ENCODE results near the gene GYPB.
"Not testable (repeated sequence)": the region's sequence is repeated elsewhere in the genome, so short reads cannot be mapped to it uniquely, and the experiment has no call there.

DNA sequence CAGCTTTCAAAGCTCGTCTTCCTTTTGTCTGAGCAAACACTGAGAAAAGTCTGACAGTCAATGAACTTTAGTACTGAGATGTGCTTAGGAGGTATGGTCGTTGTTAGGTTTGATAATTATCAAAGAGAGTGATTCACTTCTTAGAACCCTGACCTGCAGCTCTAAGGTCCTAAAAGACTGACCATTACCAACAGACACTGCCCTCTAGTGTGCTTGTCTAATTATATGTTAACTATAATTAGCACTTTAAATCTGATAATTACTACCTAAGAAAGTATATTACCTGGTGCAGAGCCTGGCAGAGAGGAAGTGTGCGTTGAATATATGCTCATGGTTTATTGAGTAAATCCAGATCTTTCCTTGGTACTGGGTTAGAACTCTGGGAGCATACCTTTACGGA, 38.4 kb downstream of the GYPB start:
- not testable (repeated sequence) for TF ChIP-seq MXI1 (conservative IDR thresholded peaks at IDR 0.05; ENCODE audit: poor library complexity, severe bottlenecking)
- TF ChIP-seq, protein P1, sequence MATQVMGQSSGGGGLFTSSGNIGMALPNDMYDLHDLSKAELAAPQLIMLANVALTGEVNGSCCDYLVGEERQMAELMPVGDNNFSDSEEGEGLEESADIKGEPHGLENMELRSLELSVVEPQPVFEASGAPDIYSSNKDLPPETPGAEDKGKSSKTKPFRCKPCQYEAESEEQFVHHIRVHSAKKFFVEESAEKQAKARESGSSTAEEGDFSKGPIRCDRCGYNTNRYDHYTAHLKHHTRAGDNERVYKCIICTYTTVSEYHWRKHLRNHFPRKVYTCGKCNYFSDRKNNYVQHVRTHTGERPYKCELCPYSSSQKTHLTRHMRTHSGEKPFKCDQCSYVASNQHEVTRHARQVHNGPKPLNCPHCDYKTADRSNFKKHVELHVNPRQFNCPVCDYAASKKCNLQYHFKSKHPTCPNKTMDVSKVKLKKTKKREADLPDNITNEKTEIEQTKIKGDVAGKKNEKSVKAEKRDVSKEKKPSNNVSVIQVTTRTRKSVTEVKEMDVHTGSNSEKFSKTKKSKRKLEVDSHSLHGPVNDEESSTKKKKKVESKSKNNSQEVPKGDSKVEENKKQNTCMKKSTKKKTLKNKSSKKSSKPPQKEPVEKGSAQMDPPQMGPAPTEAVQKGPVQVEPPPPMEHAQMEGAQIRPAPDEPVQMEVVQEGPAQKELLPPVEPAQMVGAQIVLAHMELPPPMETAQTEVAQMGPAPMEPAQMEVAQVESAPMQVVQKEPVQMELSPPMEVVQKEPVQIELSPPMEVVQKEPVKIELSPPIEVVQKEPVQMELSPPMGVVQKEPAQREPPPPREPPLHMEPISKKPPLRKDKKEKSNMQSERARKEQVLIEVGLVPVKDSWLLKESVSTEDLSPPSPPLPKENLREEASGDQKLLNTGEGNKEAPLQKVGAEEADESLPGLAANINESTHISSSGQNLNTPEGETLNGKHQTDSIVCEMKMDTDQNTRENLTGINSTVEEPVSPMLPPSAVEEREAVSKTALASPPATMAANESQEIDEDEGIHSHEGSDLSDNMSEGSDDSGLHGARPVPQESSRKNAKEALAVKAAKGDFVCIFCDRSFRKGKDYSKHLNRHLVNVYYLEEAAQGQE (IDR thresholded peaks at IDR 0.05; ENCODE audit: borderline replicate concordance): not testable (repeated sequence)
